ENCODE measurements around the gene PIGP.
A peak's percentile ranks its signal among the peaks of the same experiment; 100 is the strongest.
"Not testable (repeated sequence)": the region's sequence is repeated elsewhere in the genome, so short reads cannot be mapped to it uniquely, and the experiment has no call there.

The PIGP gene

GRCh38 chr21:37072988-37073416 is at the start of gene PIGP, which contains the start of gene TTC3:
Gene PIGP (minus strand): TSS chr21:37073071. CDS start chr21:37072515, 556 bp downstream.
Gene TTC3 (plus strand): TSS chr21:37073254. CDS start chr21:37087258, 14,004 bp downstream.
- no peak for FAIRE-seq

- FAIRE-seq, result no peak
These were observed 46.7 kb upstream of the PIGP start for GRCh38 chr21:37119421-37120218.

- no peak for FAIRE-seq
These were observed 45.4 kb upstream of the PIGP start for GRCh38 chr21:37118187-37118826.

- FAIRE-seq, result no peak
These were observed 44.3 kb upstream of the PIGP start for GRCh38 chr21:37117204-37117603.

- not testable (repeated sequence) for FAIRE-seq
These were observed 43.6 kb upstream of the PIGP start for GRCh38 chr21:37116459-37116858.

GRCh38 chr21:37114301-37114700 is 41.4 kb upstream of the PIGP start:
- not testable (repeated sequence) for FAIRE-seq

GRCh38 chr21:37111029-37111428 is 38.2 kb upstream of the PIGP start:
- not testable (repeated sequence) for FAIRE-seq

- no peak for FAIRE-seq
These were observed 34.1 kb upstream of the PIGP start for GRCh38 chr21:37106998-37107397.

- not testable (repeated sequence) for FAIRE-seq
These were observed 29.9 kb upstream of the PIGP start for GRCh38 chr21:37102746-37103145.

- FAIRE-seq, result no peak
These were observed 28.5 kb upstream of the PIGP start for GRCh38 chr21:37101384-37101783.

GRCh38 chr21:37100316-37100715 is 27.4 kb upstream of the PIGP start:
- FAIRE-seq, result no peak

GRCh38 chr21:37098751-37099150 is 25.9 kb upstream of the PIGP start:
- no peak for FAIRE-seq

- FAIRE-seq, result no peak
These were observed 22.9 kb upstream of the PIGP start for GRCh38 chr21:37095821-37096220.

GRCh38 chr21:37093977-37094376 is 21.1 kb upstream of the PIGP start:
- no peak for FAIRE-seq

- peak; percentile 36 for FAIRE-seq
These were observed 15.4 kb upstream of the PIGP start for GRCh38 chr21:37088186-37088735.

GRCh38 chr21:37087188-37087587 is 14.3 kb upstream of the PIGP start:
- no peak for FAIRE-seq

GRCh38 chr21:37085726-37086125 is 12.9 kb upstream of the PIGP start:
- FAIRE-seq, result no peak

- FAIRE-seq, result no peak
These were observed 10.1 kb upstream of the PIGP start for GRCh38 chr21:37082856-37083528.

- no peak for FAIRE-seq
These were observed 9.5 kb upstream of the PIGP start for GRCh38 chr21:37082375-37082774.

GRCh38 chr21:37079211-37079824 is 6.4 kb upstream of the PIGP start:
- no peak for FAIRE-seq

- FAIRE-seq, result no peak
These were observed 4.5 kb upstream of the PIGP start for GRCh38 chr21:37077403-37077802.

- no peak for FAIRE-seq
These were observed 3.4 kb upstream of the PIGP start for GRCh38 chr21:37076087-37076850.
